ENCODE results near the gene ZNF423.
A peak's percentile ranks its signal among the peaks of the same experiment; 100 is the strongest.

The ZNF423 gene

DNA sequence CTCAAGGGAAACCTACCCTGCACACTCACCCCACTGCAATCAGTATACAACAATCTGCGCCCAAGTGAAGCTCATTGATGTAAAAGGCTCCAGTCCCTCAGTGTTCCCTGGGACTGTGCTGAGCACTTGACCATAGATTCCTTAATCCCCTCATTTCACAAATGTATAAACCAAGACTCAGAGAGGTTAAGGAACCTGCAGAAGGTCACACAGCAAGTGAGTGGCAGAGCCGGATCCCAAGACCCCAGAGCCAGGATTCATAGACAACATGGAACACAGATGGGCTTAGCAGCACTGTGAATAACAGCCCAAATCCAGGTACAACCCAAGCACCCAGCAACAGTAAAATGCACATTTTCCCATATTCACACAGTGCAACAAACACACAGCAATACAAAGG, 256.6 kb downstream of the ZNF423 start:
- FAIRE-seq (peak; percentile 64), DNase-seq (ENCODE audit: insufficient read length, low spot score) (no peak)
- no peak for TF ChIP-seq PAX5 (IDR thresholded peaks at IDR 0.05; ENCODE audit: insufficient read depth, low read length, severe bottlenecking)
- TF ChIP-seq POLR2AphosphoS5 (IDR thresholded peaks at IDR 0.05; ENCODE audit: low read depth, low read length): no peak
- TF ChIP-seq POU2F2 (IDR thresholded peaks at IDR 0.05; ENCODE audit: low read depth, low read length): no peak

GRCh38 chr16:49598383-49599170, 257.3 kb downstream of the ZNF423 start:
- TF ChIP-seq PAX5 (IDR thresholded peaks at IDR 0.05; ENCODE audit: insufficient read depth, low read length, severe bottlenecking) (no peak), POU2F2 (IDR thresholded peaks at IDR 0.05; ENCODE audit: low read depth, low read length) (no peak), SPI1 (IDR thresholded peaks at IDR 0.05; ENCODE audit: low read depth, low read length) (no peak), TAF1 (IDR thresholded peaks at IDR 0.05; ENCODE audit: low read depth, low read length) (no peak), POLR2A (IDR thresholded peaks at IDR 0.05; ENCODE audit: low read depth, low read length) (no peak), POLR2AphosphoS5 (IDR thresholded peaks at IDR 0.05; ENCODE audit: low read depth, low read length) (no peak)
- FAIRE-seq: peak; percentile 91
- peak; percentile 44 for DNase-seq (ENCODE audit: insufficient read length, low spot score)

- FAIRE-seq (no peak), DNase-seq (ENCODE audit: insufficient read length, low spot score) (no peak)
- TF ChIP-seq SPI1 (IDR thresholded peaks at IDR 0.05; ENCODE audit: low read depth, low read length): no peak
- no peak for TF ChIP-seq POLR2A (IDR thresholded peaks at IDR 0.05; ENCODE audit: low read depth, low read length)
- TF ChIP-seq POU2F2 (IDR thresholded peaks at IDR 0.05; ENCODE audit: low read depth, low read length): no peak
- no peak for TF ChIP-seq POLR2AphosphoS5 (IDR thresholded peaks at IDR 0.05; ENCODE audit: low read depth, low read length)
- TF ChIP-seq PAX5 (IDR thresholded peaks at IDR 0.05; ENCODE audit: insufficient read depth, low read length, severe bottlenecking): no peak
- TF ChIP-seq TAF1 (IDR thresholded peaks at IDR 0.05; ENCODE audit: low read depth, low read length): no peak
Measured at GRCh38 chr16:49597796-49598195, 258.1 kb downstream of the ZNF423 start.

DNA sequence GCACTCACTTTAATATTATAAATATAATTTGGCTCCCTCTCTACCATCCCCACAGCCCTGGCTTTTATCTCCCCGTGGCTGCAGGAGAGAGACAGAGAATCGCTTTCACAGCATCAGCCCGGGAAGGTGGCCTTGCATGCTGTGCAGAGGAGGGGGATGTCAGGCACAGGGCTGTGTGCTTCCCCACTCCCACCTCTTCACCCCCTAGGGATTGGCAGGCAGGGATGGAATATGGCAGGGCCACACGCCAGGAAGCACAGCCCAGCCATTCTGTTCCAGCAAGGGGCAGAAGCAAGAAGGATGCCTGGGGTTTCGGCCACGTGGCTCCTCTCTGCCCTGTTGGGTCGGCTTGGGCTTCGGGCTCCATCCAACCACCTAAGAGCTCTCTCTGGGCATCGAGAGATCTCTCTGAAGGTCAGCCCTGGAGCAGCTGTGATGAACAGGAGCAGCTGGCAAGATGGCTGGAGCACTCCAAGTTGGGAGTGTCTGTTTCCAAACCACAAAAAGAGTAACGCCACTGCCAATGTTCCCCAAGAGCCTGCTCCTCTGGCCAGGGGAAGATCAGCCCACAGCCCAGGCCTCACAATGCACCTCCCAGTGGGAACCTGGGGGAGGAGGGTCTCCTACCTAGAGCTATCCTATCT, 259.1 kb downstream of the ZNF423 start:
- TF ChIP-seq SPI1 (IDR thresholded peaks at IDR 0.05; ENCODE audit: low read depth, low read length): no peak
- no peak for TF ChIP-seq TAF1 (IDR thresholded peaks at IDR 0.05; ENCODE audit: low read depth, low read length)
- no peak for TF ChIP-seq PAX5 (IDR thresholded peaks at IDR 0.05; ENCODE audit: insufficient read depth, low read length, severe bottlenecking)
- no peak for TF ChIP-seq POU2F2 (IDR thresholded peaks at IDR 0.05; ENCODE audit: low read depth, low read length)
- TF ChIP-seq POLR2A (IDR thresholded peaks at IDR 0.05; ENCODE audit: low read depth, low read length): no peak
- no peak for TF ChIP-seq POLR2AphosphoS5 (IDR thresholded peaks at IDR 0.05; ENCODE audit: low read depth, low read length)
- DNase-seq (ENCODE audit: insufficient read length, low spot score) (no peak), FAIRE-seq (no peak)

DNA sequence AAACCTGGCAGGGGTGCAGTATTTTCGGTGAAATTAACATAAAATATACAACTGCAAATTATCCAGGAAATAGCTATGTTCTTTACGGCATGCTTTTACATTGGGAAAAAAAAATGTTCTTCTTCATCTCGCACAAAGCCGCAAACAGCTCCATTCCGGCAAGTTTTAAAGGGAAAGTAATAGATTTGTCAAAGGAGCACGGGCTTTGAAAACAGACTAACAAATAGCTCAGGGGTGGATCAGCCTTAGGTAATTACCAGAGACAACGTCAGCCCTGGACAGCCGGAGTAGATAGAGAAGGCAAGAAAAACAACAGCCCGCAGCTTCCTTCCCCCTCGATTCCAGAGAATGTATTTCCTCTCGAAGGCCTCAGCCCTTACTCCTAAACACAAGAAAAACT, 259.8 kb downstream of the ZNF423 start:
- DNase-seq (ENCODE audit: insufficient read length, low spot score) (no peak), FAIRE-seq (no peak)
- TF ChIP-seq PAX5 (IDR thresholded peaks at IDR 0.05; ENCODE audit: insufficient read depth, low read length, severe bottlenecking) (no peak), POLR2A (IDR thresholded peaks at IDR 0.05; ENCODE audit: low read depth, low read length) (no peak), POU2F2 (IDR thresholded peaks at IDR 0.05; ENCODE audit: low read depth, low read length) (no peak), SPI1 (IDR thresholded peaks at IDR 0.05; ENCODE audit: low read depth, low read length) (no peak), TAF1 (IDR thresholded peaks at IDR 0.05; ENCODE audit: low read depth, low read length) (no peak), POLR2AphosphoS5 (IDR thresholded peaks at IDR 0.05; ENCODE audit: low read depth, low read length) (no peak)

DNA sequence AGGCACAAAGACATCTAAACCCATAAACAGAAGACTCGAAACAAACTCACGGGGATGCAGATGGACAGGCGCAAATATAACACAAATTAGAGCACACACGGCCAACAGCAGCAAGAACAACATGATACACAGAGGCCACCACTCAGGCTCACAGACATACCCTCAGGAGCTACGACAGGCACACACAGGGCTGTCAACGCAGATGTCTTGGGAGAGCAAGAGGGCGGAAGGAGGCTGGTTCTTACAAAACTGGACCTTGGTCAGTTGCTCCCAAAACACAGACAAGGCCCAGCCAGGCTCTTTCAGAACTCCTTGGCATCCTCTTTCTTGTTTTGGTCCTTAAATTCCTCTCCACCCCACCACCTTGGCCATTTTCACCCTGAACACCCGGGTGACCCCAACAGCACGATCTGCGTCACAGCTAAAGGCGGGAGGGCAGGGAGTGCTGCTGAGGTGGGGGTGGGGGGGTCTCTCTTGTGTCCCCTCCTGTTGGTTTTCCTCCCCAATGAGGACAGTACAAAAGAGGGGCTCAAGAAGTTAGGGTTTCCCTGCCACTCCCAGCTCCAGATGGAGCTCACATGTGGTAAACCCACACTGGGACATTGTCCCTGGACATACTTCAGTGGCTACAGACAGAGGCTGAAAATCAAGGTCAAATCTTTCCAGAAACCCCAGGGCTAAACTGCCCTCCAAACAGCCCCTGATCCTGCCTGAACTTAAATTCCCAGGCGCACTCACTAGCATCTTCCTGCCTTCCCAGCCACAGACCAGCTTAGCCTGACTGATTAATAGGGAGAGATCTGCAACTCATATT, 261.0 kb downstream of the ZNF423 start:
- TF ChIP-seq POLR2AphosphoS5 (IDR thresholded peaks at IDR 0.05; ENCODE audit: low read depth, low read length) (no peak), POU2F2 (IDR thresholded peaks at IDR 0.05; ENCODE audit: low read depth, low read length) (no peak), TAF1 (IDR thresholded peaks at IDR 0.05; ENCODE audit: low read depth, low read length) (no peak), SPI1 (IDR thresholded peaks at IDR 0.05; ENCODE audit: low read depth, low read length) (no peak), PAX5 (IDR thresholded peaks at IDR 0.05; ENCODE audit: insufficient read depth, low read length, severe bottlenecking) (no peak), POLR2A (IDR thresholded peaks at IDR 0.05; ENCODE audit: low read depth, low read length) (no peak)
- DNase-seq (ENCODE audit: insufficient read length, low spot score) (no peak), FAIRE-seq (peak; percentile 45)

DNA sequence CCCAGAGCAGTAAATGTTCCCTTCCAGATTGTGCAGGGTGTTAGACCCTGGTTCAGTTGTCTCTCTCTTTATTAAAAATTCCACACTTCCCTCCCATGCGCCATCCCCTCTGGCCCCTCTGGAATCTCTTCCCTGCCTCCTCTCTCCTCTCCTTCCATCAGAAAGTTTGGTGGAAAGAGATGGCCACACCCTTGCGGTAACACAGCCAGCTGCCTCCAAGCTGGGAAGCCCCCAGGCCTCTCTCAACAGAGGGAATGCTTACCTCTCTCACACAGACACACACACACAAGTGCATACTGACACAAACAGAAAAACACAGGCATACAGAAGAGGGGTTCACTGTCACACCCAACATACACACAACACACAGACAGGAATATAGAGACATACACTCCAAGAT, 261.8 kb downstream of the ZNF423 start:
- FAIRE-seq: no peak
- no peak for DNase-seq (ENCODE audit: insufficient read length, low spot score)
- TF ChIP-seq TAF1 (IDR thresholded peaks at IDR 0.05; ENCODE audit: low read depth, low read length): no peak
- no peak for TF ChIP-seq POLR2A (IDR thresholded peaks at IDR 0.05; ENCODE audit: low read depth, low read length)
- TF ChIP-seq SPI1 (IDR thresholded peaks at IDR 0.05; ENCODE audit: low read depth, low read length): no peak

- FAIRE-seq (no peak), DNase-seq (ENCODE audit: insufficient read length, low spot score) (no peak)
- TF ChIP-seq POLR2AphosphoS5 (IDR thresholded peaks at IDR 0.05; ENCODE audit: low read depth, low read length): no peak
- no peak for TF ChIP-seq TAF1 (IDR thresholded peaks at IDR 0.05; ENCODE audit: low read depth, low read length)
- TF ChIP-seq POLR2A (IDR thresholded peaks at IDR 0.05; ENCODE audit: low read depth, low read length): no peak
- TF ChIP-seq SPI1 (IDR thresholded peaks at IDR 0.05; ENCODE audit: low read depth, low read length): no peak
- TF ChIP-seq POU2F2 (IDR thresholded peaks at IDR 0.05; ENCODE audit: low read depth, low read length): no peak
- TF ChIP-seq PAX5 (IDR thresholded peaks at IDR 0.05; ENCODE audit: insufficient read depth, low read length, severe bottlenecking): no peak
Measured at GRCh38 chr16:49593424-49594040, 262.4 kb downstream of the ZNF423 start.

Measured in GM12891 (cell line).